ENCODE measurements around the gene CHD1. TPM values are rescaled to one million over a fixed set of nuclear protein-coding genes. Genes with fewer than 3 reads are reported as not detected.

CHD1 gene
- total RNA-seq, 1 donor from 2014 or later, result 47.2 TPM

DNA sequence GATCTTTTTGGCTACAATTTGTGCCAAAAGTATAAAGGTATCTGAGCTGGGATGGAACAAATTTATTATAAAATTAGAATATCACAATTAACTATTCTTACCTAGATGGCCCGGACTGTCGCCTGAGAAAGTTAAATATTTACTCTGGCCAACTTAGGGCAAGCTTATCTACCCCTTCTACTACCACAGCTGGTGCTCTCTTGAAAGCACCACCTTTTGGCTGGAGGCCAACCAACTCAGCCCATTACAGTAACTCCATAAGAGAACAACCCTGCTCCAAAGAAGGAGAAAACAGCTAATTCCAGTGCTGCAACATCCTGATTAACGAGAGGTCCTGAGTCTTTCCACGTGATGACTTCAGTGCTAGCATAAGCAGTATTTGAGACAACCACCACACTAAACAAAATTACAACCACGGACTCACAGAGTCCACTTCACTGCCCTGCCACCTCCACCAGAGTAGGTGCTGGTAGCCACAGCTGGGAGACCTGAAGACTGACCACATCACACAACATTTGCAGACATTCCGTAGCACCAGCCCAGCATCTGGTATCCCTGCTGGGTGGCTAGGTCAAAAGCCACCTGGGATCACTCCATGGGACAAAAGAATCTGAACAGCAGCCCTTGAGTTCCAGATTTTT lies 112.1 kb downstream of the CHD1 start:
- peak in 1 of 2 donors; percentile 11 for DNase-seq (ENCODE audit: low read depth in 2 of 2)

DNA sequence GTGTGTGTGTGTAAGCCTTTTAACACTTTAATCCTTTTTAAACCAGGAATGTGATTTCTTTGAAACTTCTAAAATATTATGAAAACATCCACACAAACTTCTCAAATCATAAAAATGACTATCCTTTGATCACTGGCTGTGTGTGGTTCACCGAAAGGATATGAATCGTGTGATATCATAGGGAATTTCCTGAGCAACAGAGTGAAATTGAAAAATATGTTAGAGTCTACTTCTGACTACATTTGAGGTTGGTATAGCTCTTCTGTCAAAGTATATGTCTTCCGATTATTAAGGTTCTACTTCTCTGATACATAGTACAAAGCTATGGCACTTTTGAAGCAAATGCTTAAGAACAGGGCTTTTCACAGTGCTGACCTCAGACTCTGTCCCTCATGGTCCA lies 115.1 kb downstream of the CHD1 start:
- no peak for DNase-seq (ENCODE audit: low read depth in 2 of 2)

DNA sequence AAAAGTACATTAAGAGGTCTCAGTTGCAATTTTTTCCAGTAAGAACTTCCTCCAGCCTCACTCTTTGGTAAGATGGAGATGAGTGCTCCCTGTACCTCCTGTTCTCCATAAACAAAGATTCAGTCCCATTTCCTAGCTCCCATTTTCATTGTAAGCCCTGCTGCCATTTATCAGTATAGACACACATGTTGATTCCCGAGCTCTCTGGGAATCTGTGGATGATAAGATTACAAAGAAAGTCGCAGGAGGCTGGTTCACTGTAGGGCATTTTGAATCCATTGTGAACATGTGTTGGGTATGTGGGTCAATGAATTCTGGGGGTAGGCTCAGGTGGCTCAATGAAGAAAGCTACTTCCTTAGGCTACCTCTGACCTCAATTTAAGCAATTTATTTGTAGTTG lies 118.6 kb downstream of the CHD1 start:
- DNase-seq (ENCODE audit: low read depth in 2 of 2), result no peak

DNA sequence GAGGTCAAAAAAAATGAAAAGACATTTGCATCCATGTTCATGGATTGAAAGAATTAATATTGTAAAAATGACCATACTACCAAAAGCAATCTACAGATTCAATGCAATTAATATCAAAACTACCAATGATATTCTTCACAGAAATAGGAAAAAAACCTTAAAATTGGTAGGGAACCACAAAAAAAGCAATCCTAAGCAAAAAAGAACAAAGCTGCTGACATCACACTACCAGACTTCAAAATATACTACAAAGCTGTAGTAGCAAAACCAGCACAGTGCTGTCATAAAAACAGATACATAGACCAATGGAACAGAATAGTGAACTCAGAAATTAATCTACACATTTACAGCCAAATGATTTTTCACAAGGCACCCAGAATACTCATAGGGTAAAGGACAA lies 121.0 kb downstream of the CHD1 start:
- DNase-seq (ENCODE audit: low read depth in 2 of 2), result no peak

DNA sequence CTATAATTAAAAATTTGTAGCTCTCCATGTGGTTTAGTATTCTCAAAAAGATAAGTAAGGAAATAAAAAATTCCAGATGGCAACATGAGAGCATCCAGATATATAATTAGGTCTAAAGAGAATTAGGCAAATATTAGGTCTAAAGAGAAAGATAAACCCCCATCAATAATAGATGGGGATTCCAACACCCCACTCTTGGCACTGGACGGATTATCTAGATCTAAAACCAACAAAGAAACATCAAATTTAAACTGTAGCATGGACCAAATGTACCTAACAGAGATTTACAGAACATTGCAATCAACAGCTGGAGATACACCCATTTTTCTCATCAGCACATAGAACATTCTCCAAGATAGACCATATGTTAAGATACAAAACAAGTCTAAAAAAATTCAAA lies 123.7 kb downstream of the CHD1 start:
- no peak for DNase-seq (ENCODE audit: low read depth in 2 of 2)

DNA sequence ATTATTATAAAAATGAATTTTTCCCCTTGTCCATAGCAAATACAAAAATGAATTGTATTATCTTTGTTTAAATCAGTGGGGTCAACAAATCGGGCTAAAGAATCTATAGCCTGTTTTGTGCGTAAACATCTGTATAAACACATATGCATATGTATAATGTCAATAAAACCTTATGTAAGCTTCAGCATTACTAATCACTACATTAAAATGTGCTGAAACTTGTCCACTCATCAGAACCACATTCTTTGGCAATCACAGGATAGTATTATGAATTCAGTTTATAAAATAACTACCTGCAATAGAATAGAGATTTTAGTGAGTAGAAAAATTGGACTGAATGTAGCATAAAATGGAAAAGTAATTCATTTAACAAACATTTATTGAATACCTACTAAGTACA lies 124.7 kb downstream of the CHD1 start:
- DNase-seq (ENCODE audit: low read depth in 2 of 2), result no peak

Other genes with a start within 250 kb of the CHD1 start
- gene RGMB, start 155.3 kb downstream of the CHD1 start, total RNA-seq, result 6.8 and 12.3 TPM in 2 replicates

Data from dermis microvascular lymphatic vessel endothelial cell (primary cell).